GM23338 (cell line): ENCODE results near the gene OSBPL10.

ENCODE experiments used
- CREB1 ChIP-seq: fragments of 250-450 bp; sonication (Bioruptor Pico); IDR thresholded peaks from 2 replicates; pipeline ENCODE4 v1.5.0; 2020; ENCODE audit warnings: low read depth, mild to moderate bottlenecking, moderate library complexity
- CTCF ChIP-seq, 2 experiments: fragments of 200-600 bp in 1 of 2; sonication (generic) in 1 of 2; conservative IDR thresholded peaks; 2 replicates each; pipeline versions ENCODE4 v1.5.1 to v1.6.1; 2016 to 2017; ENCODE audit warnings: antibody characterized with exemption in 2 of 2, low read depth in 2 of 2, mild to moderate bottlenecking in 2 of 2, moderate library complexity in 1 of 2
- EZH2 ChIP-seq: fragments of 200-600 bp; sonication (generic); IDR thresholded peaks from one replicate; pipeline ENCODE4 v1.8.0; 2017; ENCODE audit warnings: antibody characterized with exemption, mild to moderate bottlenecking, low read depth; ENCODE audit not compliant: unreplicated experiment
- EZH2phosphoT487 ChIP-seq: fragments of 200-600 bp; sonication (generic); IDR thresholded peaks from one replicate; pipeline ENCODE4 v1.8.1; 2018; ENCODE audit warnings: antibody characterized with exemption; ENCODE audit not compliant: unreplicated experiment
- JUNB ChIP-seq: IDR thresholded peaks from one replicate; pipeline ENCODE4 v1.6.1; 2016; ENCODE audit warnings: antibody characterized with exemption; ENCODE audit not compliant: unreplicated experiment
- POLR2AphosphoS5 ChIP-seq: IDR thresholded peaks from 2 replicates; pipeline ENCODE4 v1.6.1; 2016; ENCODE audit warnings: antibody characterized with exemption, low read depth
- ZNF114 ChIP-seq: fragments of 250-450 bp; sonication (Bioruptor Pico); IDR thresholded peaks from 2 replicates; pipeline ENCODE4 v1.5.0; 2020; ENCODE audit warnings: mild to moderate bottlenecking, moderate library complexity
- ZNF331 ChIP-seq: fragments of 250-450 bp; sonication (Bioruptor Pico); IDR thresholded peaks from 2 replicates; pipeline ENCODE4 v1.5.0; 2020; ENCODE audit warnings: low read depth, mild to moderate bottlenecking, moderate library complexity
- TF ChIP-seq, protein P1 (sequence below): IDR thresholded peaks from one replicate; pipeline ENCODE4 v1.6.1; 2018; ENCODE audit warnings: antibody characterized with exemption; ENCODE audit not compliant: unreplicated experiment
- TF ChIP-seq, protein P2 (sequence below): IDR thresholded peaks from 2 replicates; pipeline ENCODE4 v1.6.1; 2016; ENCODE audit warnings: antibody characterized with exemption

- no peak for TF ChIP-seq CTCF (conservative IDR thresholded peaks at IDR 0.05; ENCODE audit: low read depth in 2 of 2)
- TF ChIP-seq, protein P1, sequence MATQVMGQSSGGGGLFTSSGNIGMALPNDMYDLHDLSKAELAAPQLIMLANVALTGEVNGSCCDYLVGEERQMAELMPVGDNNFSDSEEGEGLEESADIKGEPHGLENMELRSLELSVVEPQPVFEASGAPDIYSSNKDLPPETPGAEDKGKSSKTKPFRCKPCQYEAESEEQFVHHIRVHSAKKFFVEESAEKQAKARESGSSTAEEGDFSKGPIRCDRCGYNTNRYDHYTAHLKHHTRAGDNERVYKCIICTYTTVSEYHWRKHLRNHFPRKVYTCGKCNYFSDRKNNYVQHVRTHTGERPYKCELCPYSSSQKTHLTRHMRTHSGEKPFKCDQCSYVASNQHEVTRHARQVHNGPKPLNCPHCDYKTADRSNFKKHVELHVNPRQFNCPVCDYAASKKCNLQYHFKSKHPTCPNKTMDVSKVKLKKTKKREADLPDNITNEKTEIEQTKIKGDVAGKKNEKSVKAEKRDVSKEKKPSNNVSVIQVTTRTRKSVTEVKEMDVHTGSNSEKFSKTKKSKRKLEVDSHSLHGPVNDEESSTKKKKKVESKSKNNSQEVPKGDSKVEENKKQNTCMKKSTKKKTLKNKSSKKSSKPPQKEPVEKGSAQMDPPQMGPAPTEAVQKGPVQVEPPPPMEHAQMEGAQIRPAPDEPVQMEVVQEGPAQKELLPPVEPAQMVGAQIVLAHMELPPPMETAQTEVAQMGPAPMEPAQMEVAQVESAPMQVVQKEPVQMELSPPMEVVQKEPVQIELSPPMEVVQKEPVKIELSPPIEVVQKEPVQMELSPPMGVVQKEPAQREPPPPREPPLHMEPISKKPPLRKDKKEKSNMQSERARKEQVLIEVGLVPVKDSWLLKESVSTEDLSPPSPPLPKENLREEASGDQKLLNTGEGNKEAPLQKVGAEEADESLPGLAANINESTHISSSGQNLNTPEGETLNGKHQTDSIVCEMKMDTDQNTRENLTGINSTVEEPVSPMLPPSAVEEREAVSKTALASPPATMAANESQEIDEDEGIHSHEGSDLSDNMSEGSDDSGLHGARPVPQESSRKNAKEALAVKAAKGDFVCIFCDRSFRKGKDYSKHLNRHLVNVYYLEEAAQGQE = no peak
- no peak for TF ChIP-seq EZH2
- TF ChIP-seq POLR2AphosphoS5 = no peak
- no peak for TF ChIP-seq EZH2phosphoT487
- TF ChIP-seq JUNB = no peak
- TF ChIP-seq, protein P2, sequence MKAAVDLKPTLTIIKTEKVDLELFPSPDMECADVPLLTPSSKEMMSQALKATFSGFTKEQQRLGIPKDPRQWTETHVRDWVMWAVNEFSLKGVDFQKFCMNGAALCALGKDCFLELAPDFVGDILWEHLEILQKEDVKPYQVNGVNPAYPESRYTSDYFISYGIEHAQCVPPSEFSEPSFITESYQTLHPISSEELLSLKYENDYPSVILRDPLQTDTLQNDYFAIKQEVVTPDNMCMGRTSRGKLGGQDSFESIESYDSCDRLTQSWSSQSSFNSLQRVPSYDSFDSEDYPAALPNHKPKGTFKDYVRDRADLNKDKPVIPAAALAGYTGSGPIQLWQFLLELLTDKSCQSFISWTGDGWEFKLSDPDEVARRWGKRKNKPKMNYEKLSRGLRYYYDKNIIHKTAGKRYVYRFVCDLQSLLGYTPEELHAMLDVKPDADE = no peak
- no peak for TF ChIP-seq CREB1 (CRISPR knock-in tag)
- no peak for TF ChIP-seq ZNF114 (CRISPR knock-in tag)
- TF ChIP-seq ZNF331 (CRISPR knock-in tag) = no peak
These were observed 328.8 kb downstream of the OSBPL10 start for GRCh38 chr3:31652296-31652695.
